HepG2 (cell line): ENCODE data around the gene BCL2L2. TPM values are rescaled to one million over a fixed set of nuclear protein-coding genes. Genes with fewer than 3 reads are reported as not detected.
A peak's percentile ranks its signal among the peaks of the same experiment; 100 is the strongest.

ENCODE experiments used
- CHD4 ChIP-seq: fragments of 200-600 bp; sonication (generic); IDR thresholded peaks from 2 replicates; pipeline ENCODE4 v1.7.0; 2017; ENCODE audit warnings: mild to moderate bottlenecking, low read length, borderline replicate concordance
- GPBP1L1 ChIP-seq: sonication (generic); formaldehyde crosslinking; IDR thresholded peaks from 2 replicates; pipeline ENCODE4 v1.5.0; 2020; ENCODE audit warnings: mild to moderate bottlenecking, missing genetic modification reagents
- IKZF5 ChIP-seq: IDR thresholded peaks from 2 replicates; pipeline ENCODE4 v1.6.1; 2018; ENCODE audit warnings: missing genetic modification reagents, mild to moderate bottlenecking, missing compliant biosample characterization
- ISL2 ChIP-seq: sonication (generic); formaldehyde crosslinking; IDR thresholded peaks from 2 replicates; pipeline ENCODE4 v1.5.0; 2020; ENCODE audit warnings: missing genetic modification reagents
- JARID2 ChIP-seq: sonication (generic); formaldehyde crosslinking; IDR thresholded peaks from 2 replicates; pipeline ENCODE4 v1.8.1; 2023; ENCODE audit warnings: missing genetic modification reagents, inconsistent platforms; ENCODE audit not compliant: insufficient replicate concordance
- MEIS1 ChIP-seq: sonication (generic); formaldehyde crosslinking; IDR thresholded peaks from 2 replicates; pipeline ENCODE4 v1.9.0; 2021; ENCODE audit warnings: mild to moderate bottlenecking, missing genetic modification reagents, moderate library complexity, borderline replicate concordance
- PCBP1 ChIP-seq: fragments of 200-400 bp; formaldehyde crosslinking; IDR thresholded peaks from 2 replicates; pipeline ENCODE4 v1.6.1; 2017; ENCODE audit warnings: mild to moderate bottlenecking, low read depth, low read length, borderline replicate concordance
- SALL2 ChIP-seq: sonication (generic); formaldehyde crosslinking; IDR thresholded peaks from 2 replicates; pipeline ENCODE4 v1.8.1; 2023; ENCODE audit warnings: mild to moderate bottlenecking, missing genetic modification reagents, inconsistent platforms
- SMAD1 ChIP-seq: sonication (generic); formaldehyde crosslinking; IDR thresholded peaks from 2 replicates; pipeline ENCODE4 v1.4.0; 2020; ENCODE audit warnings: missing genetic modification reagents, low read depth, mild to moderate bottlenecking, borderline replicate concordance
- THAP9 ChIP-seq: sonication (generic); formaldehyde crosslinking; IDR thresholded peaks from 2 replicates; pipeline ENCODE4; 2020; ENCODE audit warnings: missing genetic modification reagents, mild to moderate bottlenecking, borderline replicate concordance
- ZNF121 ChIP-seq: sonication (generic); formaldehyde crosslinking; IDR thresholded peaks from 2 replicates; pipeline ENCODE4 v1.5.0; 2020; ENCODE audit warnings: mild to moderate bottlenecking, missing genetic modification reagents
- ZNF343 ChIP-seq: sonication (generic); formaldehyde crosslinking; IDR thresholded peaks from 2 replicates; pipeline ENCODE4 v1.4.0; 2020; ENCODE audit warnings: mild to moderate bottlenecking, missing genetic modification reagents
- ZNF577 ChIP-seq: sonication (generic); formaldehyde crosslinking; IDR thresholded peaks from 2 replicates; pipeline ENCODE4 v1.4.0; 2020; ENCODE audit warnings: mild to moderate bottlenecking, low read depth, missing genetic modification reagents, borderline replicate concordance
- ZNF615 ChIP-seq: sonication (generic); formaldehyde crosslinking; IDR thresholded peaks from 2 replicates; pipeline ENCODE4 v1.5.0; 2020; ENCODE audit warnings: mild to moderate bottlenecking, missing genetic modification reagents, borderline replicate concordance
- ZNF720 ChIP-seq: sonication (generic); formaldehyde crosslinking; IDR thresholded peaks from 2 replicates; pipeline ENCODE4 v1.4.0; 2020; ENCODE audit warnings: missing genetic modification reagents
- ZNF724P ChIP-seq: sonication (generic); formaldehyde crosslinking; IDR thresholded peaks from 2 replicates; pipeline ENCODE4 v1.8.0; 2022; ENCODE audit warnings: missing genetic modification reagents, borderline replicate concordance
- ZNF768 ChIP-seq: sonication (generic); formaldehyde crosslinking; IDR thresholded peaks from 2 replicates; pipeline ENCODE4 v1.4.0; 2020; ENCODE audit warnings: missing genetic modification reagents
- ZNF782 ChIP-seq: sonication (generic); formaldehyde crosslinking; IDR thresholded peaks from 2 replicates; pipeline ENCODE4 v1.4.0; 2020; ENCODE audit warnings: missing genetic modification reagents, mild to moderate bottlenecking, borderline replicate concordance
- ZSCAN22 ChIP-seq: sonication (generic); formaldehyde crosslinking; IDR thresholded peaks from 2 replicates; pipeline ENCODE4 v1.4.0; 2020; ENCODE audit warnings: mild to moderate bottlenecking, missing genetic modification reagents
- polyA plus RNA-seq, 8 experiments: library from polyadenylated mRNA; depleted of rRNA in 3 of 8; stranded (reverse) in 7 of 8; unstranded in 1 of 8; fragments of >200 nt; fragmentation: Illumina TruSeq in 4 of 8; extraction: Trizol in 4 of 8; gene quantifications; 2 replicates each; pipeline versions ENCODE4 v1.2.1 to v1.2.3, GENCODE V29; 2011 to 2016; ENCODE audit warnings: low read depth in 4 of 8, missing spikeins in 1 of 8, mixed read lengths in 1 of 8; ENCODE audit not compliant: insufficient read depth in 1 of 8
- total RNA-seq, 5 experiments: library from RNA; depleted of rRNA; stranded (reverse); fragments of >200 nt; fragmentation: Illumina TruSeq; extraction: Trizol; gene quantifications; 2 replicates each; pipeline ENCODE4 v1.2.3, GENCODE V29; 2016; ENCODE audit warnings: low read depth in 1 of 5

The BCL2L2 gene
- total and polyA plus RNA-seq, 2 of the 13 experiments (the other 11 are each of a cell fraction or from before 2014, with no cell fraction given) = 28.1 to 49.8 TPM

GRCh38 chr14:23306412-23307145 is at the start of gene BCL2L2 (continued):
- peak; percentile 95 for TF ChIP-seq MEIS1
- TF ChIP-seq GPBP1L1 (CRISPR knock-in tag) = no peak
- TF ChIP-seq THAP9 (CRISPR knock-in tag) = peak; percentile 97
- TF ChIP-seq ZSCAN22 = 0 out of 2 replicates have a peak, but pooled peaks have one; percentile 54
- TF ChIP-seq ZNF720 (CRISPR knock-in tag) = peak; percentile 28; the same call in 1 of the 2 replicates
- TF ChIP-seq SMAD1 (CRISPR knock-in tag) = peak; percentile 92; the same call in 1 of the 2 replicates
- TF ChIP-seq ZNF577 (CRISPR knock-in tag) = no peak
- TF ChIP-seq ZNF615 = no peak
- TF ChIP-seq ZNF121 (CRISPR knock-in tag) = no peak
- peak; percentile 96 for TF ChIP-seq JARID2 (CRISPR knock-in tag)
- TF ChIP-seq ZNF343 = peak; percentile 78; the same call in 1 of the 2 replicates
- no peak; the same call in none of the 2 replicates for TF ChIP-seq ZNF782 (CRISPR knock-in tag)
- no peak; the same call in 1 of the 2 replicates for TF ChIP-seq ZNF724P (CRISPR knock-in tag)
- peak; percentile 92 for TF ChIP-seq SALL2
- TF ChIP-seq CHD4 = 0 out of 2 replicates have a peak, but pooled peaks have one; percentile 29
- TF ChIP-seq ISL2 (CRISPR knock-in tag) = peak; percentile 43
- peak; percentile 89 for TF ChIP-seq IKZF5 (CRISPR knock-in tag)
- peak; percentile 100 for TF ChIP-seq PCBP1
- peak; percentile 80 for TF ChIP-seq ZNF768
